ENCODE results near the gene BSPRY.

DNA sequence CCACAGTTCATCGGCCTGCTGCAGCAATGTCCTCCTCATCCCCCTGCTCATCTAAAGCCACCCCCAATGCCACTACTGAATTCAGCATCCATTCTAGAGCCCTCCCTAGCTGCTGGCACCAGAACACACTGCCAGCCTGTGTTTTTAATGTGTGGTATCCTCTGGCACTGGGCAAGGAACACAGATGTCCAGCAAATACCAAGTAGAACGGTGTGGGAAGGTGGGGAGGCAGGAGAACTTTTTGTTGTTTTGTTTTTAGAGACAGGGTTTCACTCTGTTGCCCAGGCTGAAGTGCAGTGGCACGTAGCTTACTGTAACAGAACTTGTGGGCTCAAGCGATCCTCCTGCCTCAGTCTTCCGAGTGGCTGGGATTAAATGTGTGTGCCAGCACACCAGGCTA is 22.7 kb downstream of the BSPRY start:
- TF ChIP-seq, protein P1, sequence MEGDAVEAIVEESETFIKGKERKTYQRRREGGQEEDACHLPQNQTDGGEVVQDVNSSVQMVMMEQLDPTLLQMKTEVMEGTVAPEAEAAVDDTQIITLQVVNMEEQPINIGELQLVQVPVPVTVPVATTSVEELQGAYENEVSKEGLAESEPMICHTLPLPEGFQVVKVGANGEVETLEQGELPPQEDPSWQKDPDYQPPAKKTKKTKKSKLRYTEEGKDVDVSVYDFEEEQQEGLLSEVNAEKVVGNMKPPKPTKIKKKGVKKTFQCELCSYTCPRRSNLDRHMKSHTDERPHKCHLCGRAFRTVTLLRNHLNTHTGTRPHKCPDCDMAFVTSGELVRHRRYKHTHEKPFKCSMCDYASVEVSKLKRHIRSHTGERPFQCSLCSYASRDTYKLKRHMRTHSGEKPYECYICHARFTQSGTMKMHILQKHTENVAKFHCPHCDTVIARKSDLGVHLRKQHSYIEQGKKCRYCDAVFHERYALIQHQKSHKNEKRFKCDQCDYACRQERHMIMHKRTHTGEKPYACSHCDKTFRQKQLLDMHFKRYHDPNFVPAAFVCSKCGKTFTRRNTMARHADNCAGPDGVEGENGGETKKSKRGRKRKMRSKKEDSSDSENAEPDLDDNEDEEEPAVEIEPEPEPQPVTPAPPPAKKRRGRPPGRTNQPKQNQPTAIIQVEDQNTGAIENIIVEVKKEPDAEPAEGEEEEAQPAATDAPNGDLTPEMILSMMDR (IDR thresholded peaks at IDR 0.05): no peak
- no peak for TF ChIP-seq FOXP4 (CRISPR knock-in tag; IDR thresholded peaks at IDR 0.05)
- no peak for TF ChIP-seq ESRRA (CRISPR knock-in tag; IDR thresholded peaks at IDR 0.05; ENCODE audit: borderline replicate concordance)
- TF ChIP-seq E2F4 (CRISPR knock-in tag; IDR thresholded peaks at IDR 0.05; ENCODE audit: borderline replicate concordance, low read depth): no peak
- TF ChIP-seq, protein P2, sequence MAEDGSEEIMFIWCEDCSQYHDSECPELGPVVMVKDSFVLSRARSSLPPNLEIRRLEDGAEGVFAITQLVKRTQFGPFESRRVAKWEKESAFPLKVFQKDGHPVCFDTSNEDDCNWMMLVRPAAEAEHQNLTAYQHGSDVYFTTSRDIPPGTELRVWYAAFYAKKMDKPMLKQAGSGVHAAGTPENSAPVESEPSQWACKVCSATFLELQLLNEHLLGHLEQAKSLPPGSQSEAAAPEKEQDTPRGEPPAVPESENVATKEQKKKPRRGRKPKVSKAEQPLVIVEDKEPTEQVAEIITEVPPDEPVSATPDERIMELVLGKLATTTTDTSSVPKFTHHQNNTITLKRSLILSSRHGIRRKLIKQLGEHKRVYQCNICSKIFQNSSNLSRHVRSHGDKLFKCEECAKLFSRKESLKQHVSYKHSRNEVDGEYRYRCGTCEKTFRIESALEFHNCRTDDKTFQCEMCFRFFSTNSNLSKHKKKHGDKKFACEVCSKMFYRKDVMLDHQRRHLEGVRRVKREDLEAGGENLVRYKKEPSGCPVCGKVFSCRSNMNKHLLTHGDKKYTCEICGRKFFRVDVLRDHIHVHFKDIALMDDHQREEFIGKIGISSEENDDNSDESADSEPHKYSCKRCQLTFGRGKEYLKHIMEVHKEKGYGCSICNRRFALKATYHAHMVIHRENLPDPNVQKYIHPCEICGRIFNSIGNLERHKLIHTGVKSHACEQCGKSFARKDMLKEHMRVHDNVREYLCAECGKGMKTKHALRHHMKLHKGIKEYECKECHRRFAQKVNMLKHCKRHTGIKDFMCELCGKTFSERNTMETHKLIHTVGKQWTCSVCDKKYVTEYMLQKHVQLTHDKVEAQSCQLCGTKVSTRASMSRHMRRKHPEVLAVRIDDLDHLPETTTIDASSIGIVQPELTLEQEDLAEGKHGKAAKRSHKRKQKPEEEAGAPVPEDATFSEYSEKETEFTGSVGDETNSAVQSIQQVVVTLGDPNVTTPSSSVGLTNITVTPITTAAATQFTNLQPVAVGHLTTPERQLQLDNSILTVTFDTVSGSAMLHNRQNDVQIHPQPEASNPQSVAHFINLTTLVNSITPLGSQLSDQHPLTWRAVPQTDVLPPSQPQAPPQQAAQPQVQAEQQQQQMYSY (CRISPR knock-in tag; IDR thresholded peaks at IDR 0.05): no peak
- TF ChIP-seq SP1 (CRISPR knock-in tag; conservative IDR thresholded peaks at IDR 0.05): no peak

Data from WTC11 (cell line).